Stomach smooth muscle (tissue), 2 donors: ENCODE measurements around the gene SLC22A14.
"Not testable (repeated sequence)": the region's sequence is repeated elsewhere in the genome, so short reads cannot be mapped to it uniquely, and the experiment has no call there.

Experiments
- H3K27ac ChIP-seq: one replicate; pipeline ENCODE4 v1.7.0; 2013; ENCODE audit warnings: mild to moderate bottlenecking, low read length, inconsistent platforms
- H3K27me3 ChIP-seq, 2 donors: one replicate each; pipeline ENCODE4 v1.7.0; 2013; ENCODE audit warnings: low read length in 2 of 2; ENCODE audit not compliant: insufficient read depth in 2 of 2, control insufficient read depth in 1 of 2
- H3K36me3 ChIP-seq, 2 donors: one replicate each; pipeline ENCODE4 v1.7.0; 2013; ENCODE audit warnings: low read length in 2 of 2; ENCODE audit not compliant: control insufficient read depth in 2 of 2, insufficient read depth in 2 of 2
- H3K4me1 ChIP-seq: one replicate; pipeline ENCODE4 v1.7.0; 2013; ENCODE audit warnings: low read length; ENCODE audit not compliant: control insufficient read depth, insufficient read depth
- H3K4me3 ChIP-seq, 2 donors: one replicate each; pipeline ENCODE4 v1.7.0; 2013; ENCODE audit warnings: low read length in 2 of 2
- H3K9ac ChIP-seq, 2 donors: one replicate each; pipeline ENCODE4 v1.7.0; 2013; ENCODE audit warnings: low read length in 2 of 2, mild to moderate bottlenecking in 1 of 2
- H3K9me3 ChIP-seq, 2 donors: one replicate each; pipeline ENCODE4 v1.7.0; 2013; ENCODE audit warnings: low read length in 2 of 2; ENCODE audit not compliant: control insufficient read depth in 2 of 2
- donor health status: healthy.
- donor health status: Pancreatic carcinoma.

SLC22A14 gene

GRCh38 chr3:38289286-38290217, 7.5 kb downstream of the SLC22A14 start:
- H3K9ac ChIP-seq, H3K9me3 ChIP-seq, H3K4me1 ChIP-seq, H3K4me3 ChIP-seq, H3K27ac ChIP-seq, H3K27me3 ChIP-seq, H3K36me3 ChIP-seq: not testable (repeated sequence)

GRCh38 chr3:38297053-38297452, 15.0 kb downstream of the SLC22A14 start:
- H3K27me3 ChIP-seq, H3K36me3 ChIP-seq, H3K4me1 ChIP-seq, H3K9ac ChIP-seq, H3K9me3 ChIP-seq, H3K4me3 ChIP-seq, H3K27ac ChIP-seq: not testable (repeated sequence)

DNA sequence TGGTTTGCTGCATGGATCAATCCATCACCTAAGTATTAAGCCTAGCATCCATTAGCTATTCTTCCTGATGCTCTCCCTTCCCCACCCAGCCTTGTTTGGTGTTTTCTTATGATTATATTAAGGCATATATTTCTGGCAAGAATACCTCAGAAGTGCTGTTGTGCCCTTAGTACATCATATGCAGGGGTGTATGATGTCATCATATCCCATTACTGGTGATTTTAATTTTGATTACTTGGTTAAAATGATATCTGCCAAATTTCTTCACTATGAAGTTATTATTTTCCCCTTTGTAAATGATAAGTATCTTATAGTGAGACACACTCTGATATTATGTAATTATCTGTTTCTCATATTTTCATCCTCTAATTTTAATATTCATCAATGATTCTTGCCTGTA, 15.4 kb downstream of the SLC22A14 start:
- Histone ChIP-seq H3K36me3 (no peaks in the 10 kb centered on the region), H3K27ac (no peak overlapping the region), H3K4me1 (no peaks in the 10 kb centered on the region), H3K27me3 (no peaks in the 10 kb centered on the region), H3K4me3 (no peak overlapping the region), H3K9ac (no peak overlapping the region), H3K9me3 (no peaks in the 10 kb centered on the region)

- no peak overlapping the region for H3K4me3 ChIP-seq
- H3K27ac ChIP-seq: no peak overlapping the region
- H3K4me1 ChIP-seq: no peaks in the 10 kb centered on the region
- H3K36me3 ChIP-seq: no peaks in the 10 kb centered on the region
- H3K9ac ChIP-seq: no peak overlapping the region
- H3K27me3 ChIP-seq: no peaks in the 10 kb centered on the region
- H3K9me3 ChIP-seq: no peaks in the 10 kb centered on the region
Measured at GRCh38 chr3:38297947-38298711, 16.0 kb downstream of the SLC22A14 start.

DNA sequence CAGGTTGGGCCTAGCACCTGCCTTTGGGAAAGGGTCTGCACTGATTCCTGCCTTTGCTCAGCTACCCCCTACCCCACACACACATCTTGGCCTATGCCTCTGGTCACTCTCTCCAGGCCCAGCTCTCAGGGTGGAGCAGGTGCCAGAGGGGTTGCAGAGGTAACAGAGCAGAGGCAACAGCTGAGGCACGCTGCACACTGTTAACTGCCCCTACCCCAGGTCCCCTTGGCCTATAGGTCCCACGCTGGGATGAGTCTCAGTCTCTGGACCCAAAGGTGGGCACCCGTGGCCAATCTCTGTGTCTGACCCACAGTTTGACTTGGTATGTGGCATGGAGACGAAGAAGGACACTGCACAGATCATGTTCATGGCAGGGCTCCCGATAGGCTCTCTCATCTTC, 24.8 kb downstream of the SLC22A14 start:
- H3K9ac ChIP-seq: no peak overlapping the region
- no peaks in the 10 kb centered on the region for H3K4me1 ChIP-seq
- no peak overlapping the region for H3K27ac ChIP-seq
- no peaks in the 10 kb centered on the region for H3K27me3 ChIP-seq
- no peak overlapping the region for H3K4me3 ChIP-seq
- H3K36me3 ChIP-seq: no peaks in the 10 kb centered on the region
- H3K9me3 ChIP-seq: peaks cover 0 to 2% of the 10 kb centered on the region in 2 donors

- Histone ChIP-seq H3K9me3 (peaks cover 0 to 2% of the 10 kb centered on the region in 2 donors), H3K4me3 (no peak overlapping the region), H3K27ac (no peak overlapping the region), H3K27me3 (no peaks in the 10 kb centered on the region), H3K4me1 (no peaks in the 10 kb centered on the region), H3K36me3 (no peaks in the 10 kb centered on the region), H3K9ac (no peak overlapping the region)
Measured at GRCh38 chr3:38307599-38307998, 25.5 kb downstream of the SLC22A14 start.

DNA sequence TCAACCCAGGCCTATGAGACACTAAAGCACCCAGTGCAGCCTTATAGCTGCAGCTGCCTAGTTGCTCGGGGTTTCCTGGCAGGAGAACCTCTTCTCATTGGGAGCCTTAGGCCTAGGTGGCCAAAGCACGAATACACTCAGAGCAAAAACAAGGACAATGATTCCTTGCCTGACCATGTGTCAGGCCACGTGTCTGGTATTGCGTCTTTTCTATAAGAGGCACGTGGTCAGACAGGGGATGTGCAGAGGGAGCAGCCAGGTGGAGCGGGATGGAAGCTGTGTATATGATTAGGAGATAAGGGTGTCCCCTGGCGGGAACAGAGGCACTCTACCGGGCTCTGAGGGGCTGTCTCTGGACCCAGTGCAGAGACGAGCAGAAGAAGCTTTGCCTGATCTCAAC, 26.4 kb downstream of the SLC22A14 start:
- no peaks in the 10 kb centered on the region for H3K36me3 ChIP-seq
- H3K9me3 ChIP-seq: peaks cover 0 to 2% of the 10 kb centered on the region in 2 donors
- H3K27ac ChIP-seq: no peak overlapping the region
- no peaks in the 10 kb centered on the region for H3K27me3 ChIP-seq
- H3K4me1 ChIP-seq: no peaks in the 10 kb centered on the region
- H3K9ac ChIP-seq: no peak overlapping the region
- H3K4me3 ChIP-seq: no peak overlapping the region

GRCh38 chr3:38311476-38311875, 29.4 kb downstream of the SLC22A14 start:
- no peaks in the 10 kb centered on the region for H3K4me1 ChIP-seq
- no peaks in the 10 kb centered on the region for H3K9me3 ChIP-seq
- no peaks in the 10 kb centered on the region for H3K36me3 ChIP-seq
- no peak overlapping the region for H3K9ac ChIP-seq
- H3K27me3 ChIP-seq: no peaks in the 10 kb centered on the region
- no peak overlapping the region for H3K27ac ChIP-seq
- H3K4me3 ChIP-seq: no peak overlapping the region

- Histone ChIP-seq H3K9me3 (no peaks in the 10 kb centered on the region), H3K4me1 (no peaks in the 10 kb centered on the region), H3K36me3 (no peaks in the 10 kb centered on the region), H3K4me3 (no peak overlapping the region), H3K9ac (no peak overlapping the region), H3K27me3 (no peaks in the 10 kb centered on the region), H3K27ac (no peak overlapping the region)
Measured at GRCh38 chr3:38311941-38312340, 29.8 kb downstream of the SLC22A14 start.

- Histone ChIP-seq H3K27ac (no peak overlapping the region), H3K4me1 (no peaks in the 10 kb centered on the region), H3K36me3 (no peaks in the 10 kb centered on the region), H3K9me3 (no peaks in the 10 kb centered on the region), H3K9ac (no peak overlapping the region), H3K27me3 (no peaks in the 10 kb centered on the region), H3K4me3 (no peak overlapping the region)
Measured at GRCh38 chr3:38312356-38312755, 30.3 kb downstream of the SLC22A14 start.

DNA sequence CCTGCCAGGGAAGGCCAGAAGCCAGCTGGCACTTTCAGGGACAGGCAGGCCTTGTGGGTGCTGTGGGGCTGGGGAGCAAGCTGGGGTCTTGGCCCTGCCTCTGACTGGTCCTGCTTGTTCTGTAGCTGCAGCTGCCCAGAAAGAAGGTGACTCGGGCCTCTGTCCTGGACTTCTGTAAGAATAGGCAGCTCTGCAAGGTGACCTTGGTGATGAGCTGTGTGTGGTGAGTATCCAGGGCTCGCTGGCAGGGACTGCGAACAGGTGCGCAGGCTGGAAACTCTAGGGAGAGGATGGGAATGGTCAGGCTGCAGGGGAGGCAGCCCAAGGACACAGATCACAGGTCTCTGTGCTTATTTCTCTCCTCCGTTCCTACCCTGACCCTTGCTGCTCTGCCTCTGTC, 31.2 kb downstream of the SLC22A14 start:
- Histone ChIP-seq H3K27ac (no peak overlapping the region), H3K27me3 (no peaks in the 10 kb centered on the region), H3K4me1 (no peaks in the 10 kb centered on the region), H3K4me3 (no peak overlapping the region), H3K9ac (no peak overlapping the region), H3K36me3 (no peaks in the 10 kb centered on the region), H3K9me3 (no peaks in the 10 kb centered on the region)
